K562 (cell line): Measurements from ENCODE around the gene PTTG1IP. TPM values are rescaled to one million over a fixed set of nuclear protein-coding genes. Genes with fewer than 3 reads are reported as not detected.
A peak's percentile ranks its signal among the peaks of the same experiment; 100 is the strongest.

Experiments
- MAX ChIP-seq: sonication (generic); formaldehyde crosslinking; IDR thresholded peaks from 2 replicates; pipeline ENCODE4 v1.9.0; 2022; ENCODE audit warnings: mild to moderate bottlenecking, missing genetic modification reagents
- MCM3 ChIP-seq: fragments of 450-650 bp; IDR thresholded peaks from 2 replicates; pipeline ENCODE4 v1.6.1; 2016
- NFRKB ChIP-seq: fragments of 450-650 bp; IDR thresholded peaks from 2 replicates; pipeline ENCODE4 v1.6.1; 2016; ENCODE audit warnings: low read depth
- SMAD3 ChIP-seq: fragments of 450-650 bp; formaldehyde crosslinking; conservative IDR thresholded peaks from 2 replicates; pipeline ENCODE4 v1.4.0; 2020; ENCODE audit warnings: mild to moderate bottlenecking
- ZNF583 ChIP-seq: fragments of 250-450 bp; sonication (Bioruptor Pico); IDR thresholded peaks from 2 replicates; pipeline ENCODE4 v1.4.0; 2020
- ZNF76 ChIP-seq: fragments of 250-450 bp; sonication (Bioruptor Pico); IDR thresholded peaks from 2 replicates; pipeline ENCODE4 v1.4.0; 2020; ENCODE audit warnings: mild to moderate bottlenecking, moderate library complexity, borderline replicate concordance
- polyA plus RNA-seq, 8 experiments: library from polyadenylated mRNA; depleted of rRNA in 4 of 8; stranded (reverse) in 5 of 8; unstranded in 3 of 8; fragments of >200 nt; fragmentation: Nextera tagmentation in 2 of 8; fragmentation: Illumina TruSeq in 1 of 8; extraction: Ambion mirVana in 2 of 8; extraction: Trizol in 1 of 8; gene quantifications; 2 replicates each; pipeline versions ENCODE4 v1.2.1 to v1.2.3, GENCODE V29; 2011 to 2014; ENCODE audit warnings: inconsistent platforms in 1 of 8, missing spikeins in 1 of 8
- total RNA-seq, 7 experiments: library from RNA; depleted of rRNA in 6 of 7; stranded (reverse); fragments of >200 nt in 6 of 7; fragmentation: Illumina TruSeq in 2 of 7; extraction: Trizol in 2 of 7; gene quantifications; 2 replicates each; pipeline versions ENCODE4 v1.2.1 to v1.2.3, GENCODE V29; 2011 to 2021; ENCODE audit warnings: low replicate concordance in 1 of 7
- TF ChIP-seq, protein P1 (sequence below), 2 experiments: fragments of 450-650 bp; formaldehyde crosslinking in 1 of 2; IDR thresholded peaks; 2 replicates each; pipeline versions ENCODE4 v1.4.0 to v1.6.1; 2014 to 2020; ENCODE audit warnings: mild to moderate bottlenecking in 2 of 2, borderline replicate concordance in 1 of 2, low read depth in 1 of 2
- TF ChIP-seq, protein P2 (sequence below), 2 experiments: fragments of 150-350 bp in 1 of 2; IDR thresholded peaks; 2 replicates each; pipeline ENCODE4 v1.6.1; 2012 to 2016; ENCODE audit warnings: low read depth in 2 of 2, low read length in 2 of 2, mild to moderate bottlenecking in 1 of 2, moderate library complexity in 1 of 2
- TF ChIP-seq, protein P3 (sequence below): fragments of 250-450 bp; sonication (Bioruptor Pico); IDR thresholded peaks from 2 replicates; pipeline ENCODE4 v1.8.0; 2021; ENCODE audit warnings: borderline replicate concordance, mild to moderate bottlenecking, moderate library complexity; ENCODE audit not compliant: poor library complexity, severe bottlenecking
- TF ChIP-seq, protein P4 (sequence below): fragments of 450-650 bp; conservative IDR thresholded peaks from 2 replicates; pipeline ENCODE4 v1.6.1; 2016; ENCODE audit warnings: missing genetic modification characterization, low read depth, mild to moderate bottlenecking, control low read depth, missing compliant biosample characterization

Gene PTTG1IP
- total and polyA plus RNA-seq, 9 of the 15 experiments (the other 6 are each of a cell fraction or from before 2014, with no cell fraction given) = 5.0 to 99.3 (median 82.4) TPM

GRCh38 chr21:44801468-44802395 lies 71.8 kb downstream of the PTTG1IP start, which contains the start of gene UBE2G2 (continued):
- TF ChIP-seq, protein P1, sequence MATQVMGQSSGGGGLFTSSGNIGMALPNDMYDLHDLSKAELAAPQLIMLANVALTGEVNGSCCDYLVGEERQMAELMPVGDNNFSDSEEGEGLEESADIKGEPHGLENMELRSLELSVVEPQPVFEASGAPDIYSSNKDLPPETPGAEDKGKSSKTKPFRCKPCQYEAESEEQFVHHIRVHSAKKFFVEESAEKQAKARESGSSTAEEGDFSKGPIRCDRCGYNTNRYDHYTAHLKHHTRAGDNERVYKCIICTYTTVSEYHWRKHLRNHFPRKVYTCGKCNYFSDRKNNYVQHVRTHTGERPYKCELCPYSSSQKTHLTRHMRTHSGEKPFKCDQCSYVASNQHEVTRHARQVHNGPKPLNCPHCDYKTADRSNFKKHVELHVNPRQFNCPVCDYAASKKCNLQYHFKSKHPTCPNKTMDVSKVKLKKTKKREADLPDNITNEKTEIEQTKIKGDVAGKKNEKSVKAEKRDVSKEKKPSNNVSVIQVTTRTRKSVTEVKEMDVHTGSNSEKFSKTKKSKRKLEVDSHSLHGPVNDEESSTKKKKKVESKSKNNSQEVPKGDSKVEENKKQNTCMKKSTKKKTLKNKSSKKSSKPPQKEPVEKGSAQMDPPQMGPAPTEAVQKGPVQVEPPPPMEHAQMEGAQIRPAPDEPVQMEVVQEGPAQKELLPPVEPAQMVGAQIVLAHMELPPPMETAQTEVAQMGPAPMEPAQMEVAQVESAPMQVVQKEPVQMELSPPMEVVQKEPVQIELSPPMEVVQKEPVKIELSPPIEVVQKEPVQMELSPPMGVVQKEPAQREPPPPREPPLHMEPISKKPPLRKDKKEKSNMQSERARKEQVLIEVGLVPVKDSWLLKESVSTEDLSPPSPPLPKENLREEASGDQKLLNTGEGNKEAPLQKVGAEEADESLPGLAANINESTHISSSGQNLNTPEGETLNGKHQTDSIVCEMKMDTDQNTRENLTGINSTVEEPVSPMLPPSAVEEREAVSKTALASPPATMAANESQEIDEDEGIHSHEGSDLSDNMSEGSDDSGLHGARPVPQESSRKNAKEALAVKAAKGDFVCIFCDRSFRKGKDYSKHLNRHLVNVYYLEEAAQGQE (IDR thresholded peaks at IDR 0.05; ENCODE audit: borderline replicate concordance) = peak; percentile 9; the same call in 1 of the 2 replicates
- TF ChIP-seq, protein P1 (CRISPR knock-in tag; IDR thresholded peaks at IDR 0.05; ENCODE audit: low read depth) = peak; percentile 66; the same call in 1 of the 2 replicates
- TF ChIP-seq, protein P2, sequence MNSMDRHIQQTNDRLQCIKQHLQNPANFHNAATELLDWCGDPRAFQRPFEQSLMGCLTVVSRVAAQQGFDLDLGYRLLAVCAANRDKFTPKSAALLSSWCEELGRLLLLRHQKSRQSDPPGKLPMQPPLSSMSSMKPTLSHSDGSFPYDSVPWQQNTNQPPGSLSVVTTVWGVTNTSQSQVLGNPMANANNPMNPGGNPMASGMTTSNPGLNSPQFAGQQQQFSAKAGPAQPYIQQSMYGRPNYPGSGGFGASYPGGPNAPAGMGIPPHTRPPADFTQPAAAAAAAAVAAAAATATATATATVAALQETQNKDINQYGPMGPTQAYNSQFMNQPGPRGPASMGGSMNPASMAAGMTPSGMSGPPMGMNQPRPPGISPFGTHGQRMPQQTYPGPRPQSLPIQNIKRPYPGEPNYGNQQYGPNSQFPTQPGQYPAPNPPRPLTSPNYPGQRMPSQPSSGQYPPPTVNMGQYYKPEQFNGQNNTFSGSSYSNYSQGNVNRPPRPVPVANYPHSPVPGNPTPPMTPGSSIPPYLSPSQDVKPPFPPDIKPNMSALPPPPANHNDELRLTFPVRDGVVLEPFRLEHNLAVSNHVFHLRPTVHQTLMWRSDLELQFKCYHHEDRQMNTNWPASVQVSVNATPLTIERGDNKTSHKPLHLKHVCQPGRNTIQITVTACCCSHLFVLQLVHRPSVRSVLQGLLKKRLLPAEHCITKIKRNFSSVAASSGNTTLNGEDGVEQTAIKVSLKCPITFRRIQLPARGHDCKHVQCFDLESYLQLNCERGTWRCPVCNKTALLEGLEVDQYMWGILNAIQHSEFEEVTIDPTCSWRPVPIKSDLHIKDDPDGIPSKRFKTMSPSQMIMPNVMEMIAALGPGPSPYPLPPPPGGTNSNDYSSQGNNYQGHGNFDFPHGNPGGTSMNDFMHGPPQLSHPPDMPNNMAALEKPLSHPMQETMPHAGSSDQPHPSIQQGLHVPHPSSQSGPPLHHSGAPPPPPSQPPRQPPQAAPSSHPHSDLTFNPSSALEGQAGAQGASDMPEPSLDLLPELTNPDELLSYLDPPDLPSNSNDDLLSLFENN (IDR thresholded peaks at IDR 0.05; ENCODE audit: low read depth in 2 of 2, low read length in 2 of 2) = no peak
- TF ChIP-seq, protein P3, sequence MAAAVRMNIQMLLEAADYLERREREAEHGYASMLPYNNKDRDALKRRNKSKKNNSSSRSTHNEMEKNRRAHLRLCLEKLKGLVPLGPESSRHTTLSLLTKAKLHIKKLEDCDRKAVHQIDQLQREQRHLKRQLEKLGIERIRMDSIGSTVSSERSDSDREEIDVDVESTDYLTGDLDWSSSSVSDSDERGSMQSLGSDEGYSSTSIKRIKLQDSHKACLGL (CRISPR knock-in tag) = peak; percentile 90
- 0 out of 2 replicates have a peak, but pooled peaks have one; percentile 43 for TF ChIP-seq ZNF583 (CRISPR knock-in tag)
- peak; percentile 62; the same call in 1 of the 2 replicates for TF ChIP-seq ZNF76
- TF ChIP-seq, protein P4, sequence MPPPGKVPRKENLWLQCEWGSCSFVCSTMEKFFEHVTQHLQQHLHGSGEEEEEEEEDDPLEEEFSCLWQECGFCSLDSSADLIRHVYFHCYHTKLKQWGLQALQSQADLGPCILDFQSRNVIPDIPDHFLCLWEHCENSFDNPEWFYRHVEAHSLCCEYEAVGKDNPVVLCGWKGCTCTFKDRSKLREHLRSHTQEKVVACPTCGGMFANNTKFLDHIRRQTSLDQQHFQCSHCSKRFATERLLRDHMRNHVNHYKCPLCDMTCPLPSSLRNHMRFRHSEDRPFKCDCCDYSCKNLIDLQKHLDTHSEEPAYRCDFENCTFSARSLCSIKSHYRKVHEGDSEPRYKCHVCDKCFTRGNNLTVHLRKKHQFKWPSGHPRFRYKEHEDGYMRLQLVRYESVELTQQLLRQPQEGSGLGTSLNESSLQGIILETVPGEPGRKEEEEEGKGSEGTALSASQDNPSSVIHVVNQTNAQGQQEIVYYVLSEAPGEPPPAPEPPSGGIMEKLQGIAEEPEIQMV (tag) = no peak
- no peak for TF ChIP-seq NFRKB
- TF ChIP-seq SMAD3 = 0 out of 2 replicates have a peak, but pooled peaks have one; percentile 38
- no peak for TF ChIP-seq MCM3
- peak; percentile 96 for TF ChIP-seq MAX (CRISPR knock-in tag)
